SH-SY5Y (cell line): ENCODE measurements around the gene IGF1R.

ENCODE experiments used
- GATA2 ChIP-seq: IDR thresholded peaks from 2 replicates; pipeline ENCODE4 v1.6.1; 2011; ENCODE audit warnings: mild to moderate bottlenecking, low read depth, low read length
- GATA3 ChIP-seq: IDR thresholded peaks from 2 replicates; pipeline ENCODE4 v1.6.1; 2011; ENCODE audit warnings: low read depth, mild to moderate bottlenecking, low read length, moderate library complexity

DNA sequence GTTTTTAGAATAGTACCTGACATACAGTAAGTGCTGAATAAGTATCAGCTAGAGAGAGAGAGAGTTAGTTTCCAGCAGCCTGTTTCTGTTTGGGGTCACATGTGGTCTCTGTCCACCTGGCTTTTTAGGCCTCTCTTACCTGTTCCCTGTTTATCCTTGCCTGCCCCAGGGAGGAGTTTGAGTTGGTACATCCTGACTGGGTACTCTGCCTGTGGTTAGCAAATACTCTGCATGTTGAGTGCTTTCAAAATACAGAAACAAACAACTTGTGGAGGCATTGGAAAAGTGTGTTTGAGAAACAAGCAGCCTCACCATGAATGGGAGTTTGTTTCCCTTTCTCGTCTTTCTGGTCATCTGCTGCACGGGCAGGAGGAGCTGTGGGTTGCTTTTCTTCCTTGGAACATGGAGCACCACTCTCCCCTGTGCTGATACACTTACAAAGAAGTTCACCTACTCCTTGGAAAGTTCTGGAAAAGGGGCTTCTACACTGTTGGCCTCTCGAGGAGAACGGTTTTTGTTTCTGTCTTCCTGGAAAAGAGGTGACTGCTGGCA lies 193.2 kb downstream of the IGF1R start:
- TF ChIP-seq GATA2 (no peak), GATA3 (no peak)
